ENCODE results near the gene SPTB.

Gene SPTB

GRCh38 chr14:64880221-64881121 is 764 bp upstream of the SPTB start:
- peak in 3 of 4 experiments; percentile 6 to 19 (median 11) for DNase-seq

- no peak for DNase-seq
Measured at GRCh38 chr14:64878837-64879634, 671 bp downstream of the SPTB start.

GRCh38 chr14:64877846-64878245 is 1.9 kb downstream of the SPTB start:
- DNase-seq = no peak

GRCh38 chr14:64875350-64875749 is 4.4 kb downstream of the SPTB start:
- no peak for DNase-seq

- no peak for DNase-seq
Measured at GRCh38 chr14:64873506-64874219, 6.0 kb downstream of the SPTB start.

GRCh38 chr14:64871344-64871743 is 8.4 kb downstream of the SPTB start:
- DNase-seq = no peak

GRCh38 chr14:64870160-64870559 is 9.5 kb downstream of the SPTB start:
- no peak for DNase-seq

- no peak for DNase-seq
Measured at GRCh38 chr14:64868841-64869240, 10.9 kb downstream of the SPTB start.

GRCh38 chr14:64868379-64868778 is 11.3 kb downstream of the SPTB start:
- no peak for DNase-seq

GRCh38 chr14:64867182-64867581 is 12.5 kb downstream of the SPTB start:
- no peak for DNase-seq

- no peak for DNase-seq
Measured at GRCh38 chr14:64865992-64866391, 13.7 kb downstream of the SPTB start.

GRCh38 chr14:64865109-64865508 is 14.6 kb downstream of the SPTB start:
- DNase-seq = no peak

- DNase-seq = no peak
Measured at GRCh38 chr14:64864258-64864657, 15.4 kb downstream of the SPTB start.

- no peak for DNase-seq
Measured at GRCh38 chr14:64861916-64862315, 17.8 kb downstream of the SPTB start.

- no peak for DNase-seq
Measured at GRCh38 chr14:64860039-64860438, 19.7 kb downstream of the SPTB start.

- DNase-seq = no peak
Measured at GRCh38 chr14:64857979-64858744, 21.5 kb downstream of the SPTB start.

GRCh38 chr14:64856529-64857445 is 22.9 kb downstream of the SPTB start:
- DNase-seq = no peak

GRCh38 chr14:64855721-64856528 is 23.8 kb downstream of the SPTB start:
- no peak for DNase-seq

GRCh38 chr14:64850369-64851137 is 29.2 kb downstream of the SPTB start:
- DNase-seq = no peak

GRCh38 chr14:64849940-64850339 is 29.8 kb downstream of the SPTB start:
- DNase-seq = no peak
